Measurements from ENCODE around the gene HMGA1.

HMGA1 gene, protein sequence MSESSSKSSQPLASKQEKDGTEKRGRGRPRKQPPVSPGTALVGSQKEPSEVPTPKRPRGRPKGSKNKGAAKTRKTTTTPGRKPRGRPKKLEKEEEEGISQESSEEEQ

DNA sequence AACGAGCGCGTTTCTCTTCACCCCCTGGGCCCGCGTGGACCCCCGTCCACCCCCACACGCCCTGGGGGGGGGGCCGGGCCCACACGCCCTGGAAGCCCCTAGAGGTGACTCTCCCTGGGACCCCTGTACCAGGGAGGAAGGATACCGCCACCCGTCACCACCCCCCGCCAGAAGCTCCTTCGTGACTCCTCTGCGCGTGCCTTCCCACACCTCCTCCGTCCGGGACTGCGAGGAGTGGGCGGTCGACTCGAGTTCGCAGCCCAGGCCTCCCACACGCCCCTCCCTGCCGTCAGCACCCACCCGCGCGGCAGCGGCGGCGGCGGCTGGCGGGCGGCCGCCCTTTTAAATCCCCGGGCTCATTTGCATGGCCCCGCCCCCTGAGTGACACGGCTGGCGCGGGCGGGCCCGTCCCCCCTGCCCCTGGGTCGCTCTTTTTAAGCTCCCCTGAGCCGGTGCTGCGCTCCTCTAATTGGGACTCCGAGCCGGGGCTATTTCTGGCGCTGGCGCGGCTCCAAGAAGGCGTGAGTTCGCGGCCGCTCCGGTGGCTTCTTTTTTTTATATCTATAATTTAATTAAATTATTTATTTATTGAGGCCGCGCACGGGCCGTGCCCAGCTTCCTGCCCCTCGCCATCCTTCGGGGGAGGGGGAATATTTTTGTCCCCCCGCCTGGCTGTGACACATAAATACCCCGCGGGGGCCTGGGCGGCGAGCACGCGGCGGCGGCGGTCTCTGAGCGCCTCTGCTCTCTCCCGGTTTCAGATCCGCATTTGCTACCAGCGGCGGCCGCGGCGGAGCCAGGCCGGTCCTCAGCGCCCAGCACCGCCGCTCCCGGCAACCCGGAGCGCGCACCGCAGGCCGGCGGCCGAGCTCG is at the start of gene HMGA1:
Gene HMGA1 (plus strand): TSS at position 431 of the 873 bp plus-strand sequence. CDS start 3,908 bp downstream, outside the sequence.
- peak; percentile 75 for DNase-seq

DNA sequence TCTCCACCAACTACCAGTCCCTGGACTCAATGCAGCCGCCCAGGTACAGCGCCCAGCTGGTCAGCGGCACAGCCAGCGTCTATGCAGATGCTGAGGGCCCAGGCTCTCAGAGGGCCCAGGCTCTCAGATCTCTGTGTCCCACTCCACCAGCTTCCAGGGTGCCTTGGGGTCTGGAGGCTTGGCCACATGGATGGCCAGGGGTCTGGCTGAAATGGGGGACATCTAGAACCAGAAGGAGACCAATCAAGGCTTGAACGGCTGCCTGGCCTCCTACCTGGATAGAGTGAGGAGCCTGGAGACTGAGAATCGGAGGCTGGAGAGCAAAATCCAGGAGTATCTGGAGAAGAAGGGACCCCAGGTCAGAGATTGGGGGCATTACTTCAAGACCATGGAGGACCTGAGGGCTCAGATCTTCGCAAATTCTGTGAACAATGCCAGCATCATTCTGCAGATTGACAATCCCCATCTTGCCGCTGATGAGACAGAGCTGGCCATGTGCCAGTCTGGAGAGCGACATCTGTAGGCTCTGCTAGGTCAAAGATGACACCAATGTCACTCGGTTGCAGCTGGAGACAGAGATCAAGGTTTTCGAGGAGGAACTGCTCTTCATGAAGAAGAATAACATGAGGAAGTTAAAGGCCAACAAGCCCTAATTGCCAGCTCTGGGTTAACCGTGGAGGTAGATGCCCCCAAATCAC is 46.7 kb upstream of the HMGA1 start:
- DNase-seq = no peak

DNA sequence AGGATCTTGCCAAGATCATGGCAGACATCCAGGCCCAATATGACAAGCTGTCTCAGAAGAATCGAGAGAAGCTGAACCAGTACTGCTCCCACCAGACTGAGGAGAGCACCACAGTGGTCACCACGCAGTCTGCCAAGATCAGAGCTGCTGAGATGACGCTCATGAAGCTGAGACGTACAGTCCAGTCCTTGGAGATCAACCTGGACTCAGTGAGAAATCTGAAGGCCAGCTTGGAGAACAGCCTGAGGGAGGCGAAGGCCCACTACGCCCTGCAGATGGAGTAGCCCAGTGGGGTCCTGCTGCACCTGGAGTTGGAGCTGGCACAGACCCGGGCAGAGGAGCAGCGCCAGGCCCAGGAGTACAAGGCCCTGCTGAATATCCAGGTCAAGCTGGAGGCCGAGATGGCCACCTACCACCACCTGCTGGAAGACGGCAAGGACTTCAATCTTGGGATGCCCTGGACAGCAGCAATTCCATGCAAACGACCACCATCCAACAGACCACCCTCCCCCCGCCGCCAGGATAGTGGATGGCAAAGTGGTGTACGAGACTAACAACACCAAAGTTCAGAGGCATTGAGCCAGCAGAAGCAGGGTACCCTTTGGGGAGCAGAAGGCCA is 46.1 kb upstream of the HMGA1 start:
- DNase-seq = no peak

DNA sequence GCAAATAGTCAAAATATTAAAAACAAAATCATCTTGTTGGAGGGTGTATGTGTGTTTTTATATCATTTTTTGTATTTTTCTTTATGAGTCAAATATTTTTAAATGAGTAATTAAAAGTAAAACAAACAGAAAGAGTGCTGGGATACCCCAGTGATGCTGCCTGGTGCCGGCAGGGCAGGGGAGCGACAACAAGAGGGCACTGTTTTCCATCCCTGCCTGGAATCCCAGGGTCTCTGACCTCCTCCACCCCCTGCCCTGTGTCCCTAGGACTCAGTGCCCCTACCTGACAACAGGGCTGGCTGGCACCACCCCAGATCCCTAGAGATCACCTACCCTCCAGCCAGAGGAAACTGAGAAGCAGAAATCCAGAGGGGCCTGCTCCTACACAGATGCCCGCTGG is 41.9 kb upstream of the HMGA1 start:
- DNase-seq = no peak

DNA sequence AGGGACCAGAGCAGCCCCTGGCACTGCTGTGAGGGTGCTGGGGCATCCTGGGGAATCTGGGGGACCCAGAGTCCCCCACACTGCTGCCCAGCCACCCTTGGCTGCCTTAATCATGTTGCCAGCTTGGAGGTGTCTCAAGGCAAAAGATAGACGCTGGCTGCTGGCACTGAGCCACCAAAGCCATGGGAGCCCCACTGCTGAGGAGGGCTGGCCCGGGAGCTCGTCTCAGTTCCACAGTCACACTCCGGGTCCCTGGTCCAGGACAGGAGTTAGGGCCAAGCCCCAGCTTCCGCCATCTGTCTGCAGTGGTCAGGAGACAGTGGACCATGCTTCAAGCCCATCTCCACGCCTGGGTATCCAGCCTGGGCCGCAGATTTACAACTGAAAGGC is 41.0 kb upstream of the HMGA1 start:
- no peak for DNase-seq

DNA sequence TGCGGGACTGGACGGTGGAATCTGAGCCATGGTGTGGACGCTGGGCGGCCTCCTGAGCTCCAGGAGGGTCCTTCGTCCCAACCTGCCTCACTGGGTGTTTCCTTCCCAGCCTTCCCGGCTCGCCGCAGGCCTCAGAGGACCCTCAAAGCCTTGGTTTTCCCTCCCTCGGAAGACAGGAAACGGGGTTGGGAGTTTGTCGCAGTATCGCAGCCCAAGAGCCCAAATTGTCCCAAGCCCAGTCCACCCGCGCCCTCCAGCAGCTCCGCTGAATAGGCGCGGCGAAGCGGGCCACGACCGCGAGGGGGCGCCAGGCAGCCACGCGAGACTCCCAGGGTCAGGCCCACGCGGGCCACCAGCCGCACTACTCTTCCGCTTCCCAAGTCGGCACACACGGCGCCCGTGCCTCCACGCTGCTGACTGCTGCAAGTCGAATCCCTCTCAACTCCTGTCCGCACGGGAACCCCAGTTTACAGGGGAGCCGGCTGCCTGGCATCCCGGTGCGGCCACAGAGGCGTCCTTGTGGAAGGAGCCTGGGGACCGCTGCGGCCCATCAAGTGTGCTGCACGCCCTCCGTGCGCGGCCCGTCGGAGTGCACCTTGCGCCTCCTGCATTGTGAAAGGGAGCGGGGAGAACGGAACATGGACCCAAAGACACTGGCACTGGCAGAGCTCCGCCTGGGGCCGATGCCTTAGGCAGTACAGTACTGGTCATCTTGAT is 40.4 kb upstream of the HMGA1 start:
- DNase-seq = no peak

DNA sequence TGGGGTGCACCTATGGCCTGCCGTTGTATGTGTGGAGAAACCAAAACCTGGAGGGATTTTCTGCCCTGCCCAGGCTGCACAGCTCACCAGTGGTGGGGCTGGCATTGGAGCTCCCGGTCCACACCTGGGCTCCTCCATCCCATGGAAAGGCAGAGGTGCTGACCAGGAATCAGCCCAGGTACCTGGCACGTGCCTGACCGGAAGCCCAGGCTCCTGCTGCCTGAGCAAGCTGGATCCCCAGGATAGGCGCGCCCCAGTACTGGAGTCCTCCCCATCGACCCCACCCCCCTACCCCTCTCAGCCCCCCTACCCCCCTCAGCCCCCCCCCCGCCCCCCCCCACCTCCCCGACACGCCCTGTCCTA is 39.9 kb upstream of the HMGA1 start:
- DNase-seq = no peak

DNA sequence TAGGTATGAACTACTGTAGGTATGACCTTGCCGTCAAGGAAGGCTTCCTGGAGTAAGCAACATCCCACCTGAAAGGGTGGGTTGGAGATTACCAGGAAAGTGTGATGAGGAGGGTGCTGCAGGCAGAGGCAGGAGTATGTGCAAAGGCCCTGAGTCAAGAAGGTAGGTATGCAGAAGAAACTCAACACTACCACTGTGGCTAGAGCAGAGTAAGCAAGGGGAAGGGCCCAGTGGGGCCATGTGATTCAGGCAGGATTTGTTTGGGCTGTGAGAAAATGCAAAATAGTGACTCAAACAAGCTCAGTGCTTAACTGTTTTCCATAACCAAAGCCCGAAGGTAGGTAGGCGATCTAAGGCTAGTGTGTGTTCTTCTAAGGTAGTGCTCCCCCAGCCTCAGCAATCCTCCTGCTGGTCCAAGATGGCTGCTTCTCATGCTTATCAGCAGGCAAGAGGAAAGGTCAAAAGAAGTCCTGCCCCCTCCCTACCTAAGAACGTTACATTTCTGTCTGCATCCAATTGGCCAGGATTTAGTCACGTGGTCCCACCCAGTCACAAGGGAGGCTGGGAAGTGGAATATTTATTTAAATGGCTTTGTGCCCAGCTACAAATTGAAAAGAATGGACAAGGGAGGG is 36.2 kb upstream of the HMGA1 start:
- DNase-seq = no peak

DNA sequence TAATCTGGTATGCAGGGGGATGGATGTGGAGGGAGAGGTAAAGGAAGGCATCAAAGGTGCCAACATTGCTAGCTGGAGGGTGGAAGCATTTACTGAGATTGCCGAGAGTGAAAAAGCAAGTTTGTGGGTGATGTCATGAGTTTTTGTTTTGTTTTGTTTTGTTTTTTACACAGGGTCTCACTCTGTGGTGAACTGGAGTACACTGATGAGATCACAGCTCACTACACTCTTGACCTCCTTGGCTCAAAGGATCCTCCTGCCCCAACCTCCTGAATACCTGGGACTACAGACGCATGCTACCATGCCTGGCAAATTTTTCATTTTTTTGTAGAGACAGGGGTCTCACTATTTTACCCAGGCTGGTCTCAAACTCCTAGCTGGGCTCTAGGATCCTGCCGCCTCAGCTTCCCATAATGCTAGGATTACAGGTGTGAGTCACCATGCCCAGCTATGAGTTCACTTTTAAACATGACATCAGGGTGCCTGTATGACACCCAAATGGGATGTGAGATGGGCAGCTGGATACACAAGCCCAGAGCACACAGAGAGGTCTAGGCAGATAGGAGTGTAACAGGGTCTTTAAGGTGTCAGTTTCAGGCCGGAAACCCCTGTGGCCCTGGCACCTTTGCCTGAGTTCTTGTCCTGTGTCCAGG is 35.1 kb upstream of the HMGA1 start:
- no peak for DNase-seq

DNA sequence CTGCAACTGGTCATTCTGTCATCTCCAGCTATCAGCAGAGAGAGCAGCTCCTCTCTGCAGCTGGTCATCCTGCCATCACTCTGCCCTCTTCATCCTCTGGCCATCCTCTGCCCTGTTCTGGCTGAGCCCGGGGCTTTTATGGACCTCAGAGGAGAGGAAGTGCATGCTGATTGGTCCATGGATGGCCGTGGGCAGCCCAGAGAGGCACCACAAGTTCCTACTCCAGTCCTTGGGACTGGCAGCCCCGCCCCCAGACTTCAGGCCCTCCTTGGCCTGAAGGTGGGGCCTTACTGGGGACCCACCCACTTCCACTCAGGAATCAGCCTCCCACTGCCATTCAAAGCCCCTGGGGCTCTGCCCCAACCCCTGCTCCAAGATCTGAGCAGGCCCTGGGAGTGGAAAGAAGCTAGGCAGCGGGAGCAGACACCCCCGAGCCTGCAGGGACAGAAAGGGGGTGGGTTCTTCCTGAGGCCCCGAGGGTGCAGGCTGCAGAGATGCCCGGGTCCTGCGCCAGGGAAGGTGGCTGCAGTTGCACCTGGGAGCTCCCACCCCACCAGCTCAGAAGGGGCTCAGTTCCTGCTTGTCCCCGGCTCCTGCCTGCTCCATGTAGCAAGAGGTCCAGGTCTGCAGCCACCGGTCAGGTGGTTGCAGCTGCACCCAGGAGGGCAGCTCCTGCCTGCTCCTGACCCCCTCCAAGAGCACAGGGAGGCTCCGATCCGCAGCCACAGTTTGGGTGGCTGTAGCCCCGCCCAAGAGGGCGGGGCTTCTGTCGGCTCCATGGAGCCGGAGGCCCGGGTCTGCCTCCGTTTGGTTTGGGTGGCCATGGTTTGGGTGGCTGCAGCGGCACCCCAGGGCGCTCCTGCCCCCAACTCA is 34.1 kb upstream of the HMGA1 start:
- peak; percentile 35 for DNase-seq

DNA sequence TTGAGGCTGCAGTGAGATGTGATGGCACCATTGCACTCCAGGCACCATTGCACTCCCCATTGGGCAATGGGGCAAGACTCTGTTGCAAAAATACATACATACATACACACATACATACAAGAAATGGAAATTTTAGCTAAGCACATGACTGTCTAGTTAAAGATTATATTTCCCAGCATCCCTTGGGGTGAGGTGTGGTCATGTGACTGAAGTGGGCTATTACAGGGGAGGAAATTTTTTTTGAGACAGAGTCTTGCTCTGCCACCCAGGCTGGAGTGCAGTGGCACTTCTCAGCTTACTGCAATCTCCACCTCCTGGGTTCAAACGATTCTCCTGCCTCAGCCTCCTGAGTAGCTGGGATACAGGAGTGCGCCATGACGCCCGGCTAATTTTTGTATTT is 32.0 kb upstream of the HMGA1 start:
- DNase-seq = no peak

DNA sequence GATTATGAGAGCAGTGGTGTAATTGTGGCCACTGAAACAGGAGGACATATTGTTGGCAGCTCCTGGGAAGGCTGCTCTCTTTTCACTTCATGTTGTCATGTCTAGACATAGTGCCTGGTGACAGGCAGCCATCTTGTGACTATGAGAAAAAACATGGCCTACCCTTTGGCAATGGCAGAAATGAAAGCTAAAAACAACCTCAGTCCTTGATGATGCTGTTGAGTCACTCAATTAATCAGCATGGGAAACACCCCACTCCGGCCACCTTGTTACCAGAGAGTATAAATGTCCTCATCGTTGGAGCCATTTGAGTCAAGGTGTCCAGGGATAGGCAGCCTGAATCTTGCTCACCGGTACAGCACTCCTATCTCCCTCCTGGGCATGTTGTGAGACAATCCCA is 31.2 kb upstream of the HMGA1 start:
- DNase-seq = no peak

DNA sequence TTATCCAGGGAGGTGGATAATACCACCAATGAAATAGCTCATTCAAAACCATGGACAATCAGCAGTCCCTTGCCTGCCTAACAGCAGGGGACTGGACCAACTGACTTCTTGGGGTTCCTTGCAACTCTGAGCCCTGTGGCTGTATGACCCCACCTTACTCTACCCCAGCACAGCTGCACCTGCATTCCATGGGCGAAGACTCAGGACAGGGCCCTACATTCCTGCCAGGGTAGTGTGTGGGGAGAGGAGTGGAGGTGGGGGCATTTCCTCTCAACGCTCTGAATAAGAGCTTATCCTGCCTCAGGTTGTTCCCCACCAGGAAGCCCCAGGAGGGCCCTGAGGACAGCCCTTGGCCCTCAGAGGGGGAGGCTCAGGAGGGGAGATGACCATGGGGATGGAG is 30.8 kb upstream of the HMGA1 start:
- no peak for DNase-seq

DNA sequence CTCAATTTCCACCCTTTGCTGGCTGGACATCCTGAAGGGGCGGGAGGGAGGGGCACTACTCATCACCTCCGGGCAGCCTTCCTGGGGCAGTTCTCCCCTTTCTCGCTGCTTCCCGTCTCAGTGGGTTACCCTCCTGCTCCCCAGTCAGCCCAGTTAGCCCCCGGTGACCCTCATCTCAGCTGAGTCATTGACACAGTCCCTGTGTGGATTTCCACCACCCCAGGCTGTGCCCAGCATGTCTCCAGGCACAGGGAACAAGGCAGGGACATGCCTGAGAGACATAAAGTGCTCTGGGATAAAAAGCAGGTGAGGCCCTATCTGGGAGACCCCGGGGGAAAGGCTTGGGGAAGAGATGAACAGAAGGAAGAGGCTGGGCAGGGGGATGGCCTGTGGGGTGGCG is 29.9 kb upstream of the HMGA1 start:
- no peak for DNase-seq

DNA sequence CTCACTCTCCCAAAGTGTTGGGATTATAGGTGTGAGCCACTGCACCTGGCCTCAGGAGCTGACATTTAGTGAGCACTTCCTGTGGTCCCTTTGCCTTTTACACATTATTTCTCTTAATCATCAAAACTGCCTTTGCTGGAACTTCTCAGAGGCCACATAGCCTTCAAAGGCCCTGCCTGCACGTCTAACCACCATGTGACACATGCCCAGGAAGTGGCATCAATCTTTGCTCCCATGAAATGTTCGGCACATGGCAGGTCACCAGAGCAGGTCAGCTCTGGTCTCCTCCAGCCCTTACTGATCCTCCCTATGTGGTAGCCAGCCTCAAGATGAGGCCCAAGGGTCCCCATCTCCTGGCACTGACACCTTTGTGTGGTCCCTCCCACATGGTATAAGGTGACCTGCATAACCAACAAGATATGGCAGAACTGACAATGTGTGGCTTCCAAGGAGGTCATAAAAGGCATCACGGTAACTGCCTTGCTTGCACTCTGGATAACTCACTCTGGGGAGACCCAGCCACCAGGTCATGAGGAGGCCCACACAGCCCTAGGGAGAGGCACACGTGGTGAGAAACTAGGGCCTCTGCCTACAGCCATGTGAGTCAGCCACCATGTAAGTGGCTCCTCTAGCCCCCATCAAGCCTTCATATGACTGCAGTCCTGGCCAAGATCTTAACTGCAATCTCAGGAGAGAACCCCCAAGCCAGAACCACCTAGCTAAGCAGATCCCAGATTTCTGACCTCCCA is 28.8 kb upstream of the HMGA1 start:
- no peak for DNase-seq

DNA sequence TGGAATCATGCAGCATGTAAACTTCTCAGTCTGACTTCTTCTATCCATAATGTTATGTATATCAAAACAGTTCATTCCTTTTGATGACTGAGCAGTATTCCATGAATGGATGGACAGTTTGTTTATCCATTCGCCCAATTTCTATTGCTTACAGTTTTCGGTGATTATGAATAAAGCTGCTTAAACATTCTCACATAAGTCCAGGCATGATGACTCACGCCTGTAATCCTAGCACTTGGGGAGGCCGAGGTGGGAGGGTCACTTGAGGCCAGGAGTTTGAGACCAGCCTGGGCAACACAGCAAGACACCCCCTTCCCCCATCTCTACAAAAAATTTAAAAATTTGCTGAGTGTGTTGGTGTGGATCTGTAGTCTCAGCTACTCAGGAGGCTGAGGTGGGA is 22.9 kb upstream of the HMGA1 start:
- DNase-seq = no peak

DNA sequence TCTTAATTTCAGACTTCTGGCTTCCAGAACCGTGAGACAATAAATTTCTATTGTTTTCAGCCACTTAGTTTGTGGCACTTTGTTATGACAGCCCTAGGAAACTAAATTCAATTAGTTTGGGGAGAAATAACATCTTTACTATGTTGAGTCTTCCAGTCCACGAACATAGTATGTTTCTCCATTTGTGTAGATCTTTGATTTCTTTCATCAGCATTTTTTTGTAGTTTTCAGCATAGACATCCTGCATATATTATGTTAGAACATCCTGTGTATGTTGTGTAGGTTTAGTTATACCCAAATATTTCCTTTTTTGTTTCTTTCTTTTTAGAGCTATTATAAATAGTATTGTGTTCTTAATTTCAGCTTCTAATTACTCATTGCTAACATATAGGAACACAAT is 18.0 kb upstream of the HMGA1 start:
- no peak for DNase-seq

DNA sequence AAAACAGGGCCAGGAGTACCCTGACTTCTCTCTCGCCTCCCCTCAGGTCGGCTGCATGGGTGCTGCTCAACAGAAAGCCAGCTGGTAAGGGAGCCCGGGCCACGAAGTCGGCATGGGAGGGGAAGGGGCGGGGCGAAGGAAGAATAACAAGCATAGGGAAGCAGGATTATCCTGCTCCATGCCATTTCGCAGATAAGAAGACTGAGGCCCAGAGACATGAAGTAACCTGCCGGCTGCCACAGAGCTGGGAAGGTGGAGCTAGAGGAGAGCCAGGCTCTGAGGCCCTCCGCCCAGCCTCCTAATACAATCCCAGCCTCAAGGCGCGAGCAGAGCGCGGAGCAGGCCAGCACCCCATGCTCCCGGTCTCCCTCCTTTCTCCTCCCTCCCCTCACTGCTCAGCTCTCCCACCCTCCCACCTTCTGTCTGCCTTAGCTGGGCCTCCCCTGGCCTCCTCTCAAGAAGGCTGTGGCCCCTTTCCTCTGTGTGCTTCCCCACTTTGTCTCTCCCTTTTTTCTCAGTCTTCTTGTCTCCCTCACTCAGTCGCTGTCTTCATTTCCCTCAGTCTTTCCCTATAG is 13.2 kb upstream of the HMGA1 start:
- no peak for DNase-seq

DNA sequence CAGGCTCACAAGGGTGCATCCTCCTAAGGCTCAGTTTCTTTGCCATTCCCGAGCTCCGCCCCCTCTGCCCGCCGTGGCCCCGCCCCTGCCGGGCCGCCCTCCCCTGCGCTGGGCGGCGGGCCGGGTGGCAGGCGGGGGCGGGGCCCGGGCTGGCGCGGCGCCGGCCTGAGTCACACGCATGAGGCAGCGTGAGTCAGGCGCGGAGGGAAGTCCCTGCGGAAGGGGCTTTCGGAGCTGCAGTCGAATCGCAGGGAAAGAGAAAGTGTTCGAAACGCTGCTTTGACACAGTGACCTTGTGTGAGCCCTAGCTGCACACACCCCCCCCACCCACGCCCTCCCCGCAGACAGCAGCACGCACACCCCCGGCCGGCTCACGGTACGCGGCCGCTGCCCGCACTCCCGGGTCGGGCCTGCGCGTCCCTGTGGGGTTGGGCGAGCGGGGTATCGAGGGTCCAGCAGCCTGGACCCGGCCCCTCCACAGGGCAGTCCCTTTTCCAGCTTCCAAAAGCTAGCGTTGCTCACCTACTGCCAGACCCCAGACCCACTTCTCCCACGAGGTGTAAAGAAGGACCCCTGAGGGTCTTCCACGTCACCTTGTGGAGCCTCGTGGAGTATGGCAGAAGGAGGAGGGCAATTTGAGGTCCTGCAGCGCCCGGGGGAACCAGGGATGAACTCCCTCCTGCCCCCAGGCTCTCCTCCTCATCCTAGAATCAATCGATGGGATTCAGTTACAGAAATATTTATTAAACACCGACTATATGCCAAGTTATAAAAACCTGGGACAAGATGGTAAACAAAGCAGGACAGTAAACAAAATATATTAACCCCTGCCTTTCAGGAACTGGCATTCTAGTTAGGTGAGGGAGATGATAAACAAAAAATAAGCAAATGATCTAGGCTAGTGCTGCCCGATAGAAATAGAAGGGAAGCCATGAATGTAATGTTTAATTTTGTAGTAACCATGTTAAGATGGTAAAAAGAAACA is 12.4 kb upstream of the HMGA1 start:
- DNase-seq = peak; percentile 26
